ENCODE measurements around the gene TMPRSS11F.

GRCh38 chr4:68021185-68021584 lies 108.5 kb downstream of the TMPRSS11F start:
- TF ChIP-seq CTCF (IDR thresholded peaks at IDR 0.05 in 2 of 3, conservative IDR thresholded peaks at IDR 0.05 in 1 of 3; ENCODE audit: borderline replicate concordance in 1 of 3, insufficient read depth in 1 of 3, low read depth in 2 of 3, low read length in 2 of 3) (no peak), RAD21 (IDR thresholded peaks at IDR 0.05; ENCODE audit: low read depth) (0 out of 2 replicates have a peak, but pooled peaks have one; percentile 7), EZH2 (IDR thresholded peaks at IDR 0.05) (no peak), POLR2A (IDR thresholded peaks at IDR 0.05; ENCODE audit: borderline replicate concordance, extremely low read depth, insufficient read depth, insufficient read length) (no peak), POLR2AphosphoS5 (IDR thresholded peaks at IDR 0.05; ENCODE audit: low read depth, low read length) (no peak), ZNF274 (IDR thresholded peaks at IDR 0.05; ENCODE audit: low read depth, low read length) (no peak)

All from HCT116 (cell line).